GM10266 (cell line): Measurements from ENCODE around the gene ASB6.
"Not testable (repeated sequence)": the region's sequence is repeated elsewhere in the genome, so short reads cannot be mapped to it uniquely, and the experiment has no call there.

Source experiments
- DNase-seq: peaks from one replicate; pipeline ENCODE4 v3.0.0; 2012; ENCODE audit errors: extremely low spot score
- CTCF ChIP-seq: IDR thresholded peaks from 2 replicates; pipeline ENCODE4 v1.5.1; 2012; ENCODE audit warnings: mild to moderate bottlenecking, low read depth; ENCODE audit not compliant: control insufficient read depth, insufficient read depth; ENCODE audit errors: missing control alignments

Gene ASB6

GRCh38 chr9:129667850-129668249 is 25.9 kb upstream of the ASB6 start:
- no peak for TF ChIP-seq CTCF
- DNase-seq = no peak

DNA sequence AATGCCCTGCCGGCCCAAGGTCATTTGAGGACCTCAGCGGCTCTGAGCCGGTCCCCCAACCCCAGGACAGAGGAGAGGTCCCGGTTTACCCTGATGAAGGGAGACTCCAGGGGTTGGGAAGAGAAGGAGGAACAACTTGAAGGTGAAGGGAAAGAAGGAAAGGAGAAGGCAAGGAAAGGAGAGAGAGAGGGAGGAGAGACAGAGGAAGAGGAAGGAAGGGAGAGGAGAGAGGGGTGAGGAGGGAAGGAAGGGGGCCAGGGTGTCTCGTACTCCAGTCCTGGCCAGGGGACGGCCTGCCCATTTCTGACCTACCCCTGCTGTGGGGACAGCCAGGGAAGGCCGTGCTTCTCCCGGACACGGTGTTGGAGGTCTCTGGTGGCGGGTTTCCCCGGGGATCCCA is 25.4 kb upstream of the ASB6 start:
- TF ChIP-seq CTCF = no peak
- DNase-seq = no peak

DNA sequence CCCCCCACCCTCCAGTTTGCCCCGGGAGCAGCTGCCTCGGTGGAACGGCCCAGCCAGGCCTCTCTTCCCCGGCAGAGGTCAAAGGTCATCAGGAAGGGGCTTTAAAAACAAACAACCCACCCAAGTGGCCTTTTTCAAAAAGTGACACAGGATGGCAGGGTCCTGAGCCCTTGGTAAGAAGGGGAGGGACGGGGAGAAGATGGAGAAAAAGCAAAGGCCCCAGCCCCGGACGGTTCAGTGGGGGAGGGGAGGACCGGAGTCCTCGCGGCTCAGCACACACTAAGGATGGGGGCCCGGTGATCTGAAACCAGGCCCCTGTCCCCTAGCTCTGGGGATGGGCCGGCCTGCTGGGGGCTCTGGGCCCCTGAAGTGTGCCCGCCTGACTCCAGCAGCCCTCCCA is 24.6 kb upstream of the ASB6 start:
- no peak for TF ChIP-seq CTCF
- no peak for DNase-seq

GRCh38 chr9:129665814-129666520 is 24.0 kb upstream of the ASB6 start:
- no peak for DNase-seq
- TF ChIP-seq CTCF = no peak

DNA sequence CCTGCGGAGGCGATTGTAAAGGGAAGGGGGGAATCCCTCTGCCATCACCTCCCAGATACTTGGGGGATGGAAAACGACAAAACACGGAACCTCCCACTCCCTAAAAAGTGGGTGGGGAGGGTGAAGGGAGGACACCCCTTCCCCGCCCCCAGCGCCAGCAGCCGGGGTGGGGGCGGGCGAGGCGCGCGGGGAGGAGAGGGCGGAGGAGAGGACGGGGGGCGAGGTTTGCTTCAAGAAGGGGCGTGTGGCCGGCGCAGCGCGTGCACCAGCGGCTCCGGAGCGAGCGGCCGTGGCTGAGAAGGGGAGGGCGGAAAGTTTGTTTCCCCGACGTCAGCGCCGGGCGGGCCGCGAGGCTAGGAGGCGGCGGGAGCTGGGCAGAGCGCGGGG is 23.4 kb upstream of the ASB6 start, which contains the start of gene PRRX2:
PRRX2 (plus strand) TSS at position 259 of the 387 bp plus-strand sequence. CDS start 221 bp downstream, outside the sequence.
- no peak for DNase-seq

DNA sequence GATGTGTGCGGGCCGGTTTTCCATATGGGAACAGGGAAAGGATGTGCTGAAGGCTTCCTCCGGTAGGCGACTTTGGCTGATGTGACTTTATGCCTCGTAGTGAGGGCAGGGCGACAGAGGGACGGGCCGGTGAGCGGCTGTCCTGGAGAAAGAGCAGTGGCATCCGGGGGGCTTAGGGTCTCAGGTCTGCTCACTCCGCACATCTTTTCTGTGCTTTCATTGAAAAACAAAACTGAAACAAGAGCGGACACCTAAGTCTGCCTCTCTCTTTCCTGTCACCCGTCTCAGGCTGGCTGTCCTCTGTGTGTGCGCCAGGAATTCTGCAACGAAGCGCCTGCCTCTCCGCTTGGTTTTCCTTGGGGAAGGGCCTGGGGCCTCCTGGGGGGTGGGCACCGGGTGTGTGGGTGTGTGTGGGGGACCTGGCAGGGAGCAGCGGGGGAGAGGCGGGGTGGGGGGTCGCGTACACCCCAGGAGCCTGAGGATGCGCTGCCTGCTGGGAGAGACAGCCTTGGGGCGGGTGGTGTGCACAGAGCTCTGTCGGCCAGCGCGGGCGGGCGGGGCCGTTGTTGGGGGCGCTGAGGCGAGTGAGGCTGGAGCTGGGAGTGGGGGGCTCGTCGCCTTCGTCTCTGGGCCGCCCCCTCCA is 22.9 kb upstream of the ASB6 start:
- no peak for TF ChIP-seq CTCF
- DNase-seq = peak; percentile 51

More for the DNA sequence above, 23.4 kb upstream of the ASB6 start, which contains the start of gene PRRX2:
- no peak for TF ChIP-seq CTCF

DNA sequence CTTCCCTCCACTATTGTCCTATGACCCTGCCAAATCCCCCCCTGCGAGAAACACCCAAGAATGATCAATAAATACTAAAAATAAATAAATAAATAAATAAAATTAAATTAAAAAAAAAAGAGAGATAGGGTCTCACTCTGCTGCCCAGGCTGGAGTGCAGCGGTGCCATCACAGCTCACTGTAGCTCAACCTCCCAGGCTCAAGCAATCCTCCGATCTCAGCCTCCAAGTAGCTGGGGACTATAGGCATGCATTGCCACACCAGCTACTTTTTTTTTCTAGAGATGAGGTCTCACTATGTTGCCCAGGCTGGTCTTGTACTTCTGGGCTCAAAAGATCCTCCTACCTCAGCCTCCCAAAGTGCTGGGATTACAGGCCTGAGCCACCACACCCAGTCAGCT is 20.3 kb upstream of the ASB6 start:
- not testable (repeated sequence) for DNase-seq
